Measurements from ENCODE around the gene DOCK11. TPM values are rescaled to one million over a fixed set of nuclear protein-coding genes. Genes with fewer than 3 reads are reported as not detected.

Gene DOCK11
- total and polyA plus RNA-seq, 9 of the 15 experiments (the other 6 are each of a cell fraction or from before 2014, with no cell fraction given) = 41.8 to 77.8 (median 50.9) TPM

GRCh38 chrX:118726887-118727685 lies 231.5 kb downstream of the DOCK11 start, which contains the start of gene IL13RA1 (continued):
- TF ChIP-seq RBBP5 (IDR thresholded peaks at IDR 0.05; ENCODE audit: borderline replicate concordance, insufficient read depth, low read length, poor library complexity, severe bottlenecking) (peak; percentile 67), HNRNPUL1 (IDR thresholded peaks at IDR 0.05; ENCODE audit: low read length) (no peak), RB1 (IDR thresholded peaks at IDR 0.05; ENCODE audit: low read depth) (peak; percentile 30; the same call in 1 of the 2 replicates), DMBX1 (CRISPR knock-in tag; IDR thresholded peaks at IDR 0.05; ENCODE audit: borderline replicate concordance) (no peak), NCOA6 (IDR thresholded peaks at IDR 0.05) (no peak), GATAD2B (IDR thresholded peaks at IDR 0.05; ENCODE audit: borderline replicate concordance) (no peak), RNF2 (IDR thresholded peaks at IDR 0.05) (peak; percentile 50; the same call in 1 of the 2 replicates), SMAD4 (CRISPR knock-in tag; conservative IDR thresholded peaks at IDR 0.05) (peak; percentile 94), CBX2 (IDR thresholded peaks at IDR 0.05; ENCODE audit: insufficient read depth, low read length, poor library complexity, severe bottlenecking) (no peak), HMG20A (CRISPR knock-in tag; conservative IDR thresholded peaks at IDR 0.05) (no peak), EP300 (IDR thresholded peaks at IDR 0.05; ENCODE audit: low read length) (no peak), L3MBTL2 (IDR thresholded peaks at IDR 0.05) (peak; percentile 96), MAX (CRISPR knock-in tag; IDR thresholded peaks at IDR 0.05) (peak; percentile 59; the same call in 1 of the 2 replicates), SPI1 (IDR thresholded peaks at IDR 0.05; ENCODE audit: borderline replicate concordance, low read depth, low read length) (peak; percentile 53; the same call in 1 of the 2 replicates), THRAP3 (IDR thresholded peaks at IDR 0.05; ENCODE audit: borderline replicate concordance) (no peak), HLTF (IDR thresholded peaks at IDR 0.05) (0 out of 2 replicates have a peak, but pooled peaks have one; percentile 12), ATF7 (IDR thresholded peaks at IDR 0.05) (peak; percentile 46), CBX1 (IDR thresholded peaks at IDR 0.05; ENCODE audit: low read depth) (peak; percentile 26; the same call in 1 of the 2 replicates)
- TF ChIP-seq, protein P1, sequence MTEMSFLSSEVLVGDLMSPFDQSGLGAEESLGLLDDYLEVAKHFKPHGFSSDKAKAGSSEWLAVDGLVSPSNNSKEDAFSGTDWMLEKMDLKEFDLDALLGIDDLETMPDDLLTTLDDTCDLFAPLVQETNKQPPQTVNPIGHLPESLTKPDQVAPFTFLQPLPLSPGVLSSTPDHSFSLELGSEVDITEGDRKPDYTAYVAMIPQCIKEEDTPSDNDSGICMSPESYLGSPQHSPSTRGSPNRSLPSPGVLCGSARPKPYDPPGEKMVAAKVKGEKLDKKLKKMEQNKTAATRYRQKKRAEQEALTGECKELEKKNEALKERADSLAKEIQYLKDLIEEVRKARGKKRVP (CRISPR knock-in tag; IDR thresholded peaks at IDR 0.05) = no peak
- TF ChIP-seq, protein P2, sequence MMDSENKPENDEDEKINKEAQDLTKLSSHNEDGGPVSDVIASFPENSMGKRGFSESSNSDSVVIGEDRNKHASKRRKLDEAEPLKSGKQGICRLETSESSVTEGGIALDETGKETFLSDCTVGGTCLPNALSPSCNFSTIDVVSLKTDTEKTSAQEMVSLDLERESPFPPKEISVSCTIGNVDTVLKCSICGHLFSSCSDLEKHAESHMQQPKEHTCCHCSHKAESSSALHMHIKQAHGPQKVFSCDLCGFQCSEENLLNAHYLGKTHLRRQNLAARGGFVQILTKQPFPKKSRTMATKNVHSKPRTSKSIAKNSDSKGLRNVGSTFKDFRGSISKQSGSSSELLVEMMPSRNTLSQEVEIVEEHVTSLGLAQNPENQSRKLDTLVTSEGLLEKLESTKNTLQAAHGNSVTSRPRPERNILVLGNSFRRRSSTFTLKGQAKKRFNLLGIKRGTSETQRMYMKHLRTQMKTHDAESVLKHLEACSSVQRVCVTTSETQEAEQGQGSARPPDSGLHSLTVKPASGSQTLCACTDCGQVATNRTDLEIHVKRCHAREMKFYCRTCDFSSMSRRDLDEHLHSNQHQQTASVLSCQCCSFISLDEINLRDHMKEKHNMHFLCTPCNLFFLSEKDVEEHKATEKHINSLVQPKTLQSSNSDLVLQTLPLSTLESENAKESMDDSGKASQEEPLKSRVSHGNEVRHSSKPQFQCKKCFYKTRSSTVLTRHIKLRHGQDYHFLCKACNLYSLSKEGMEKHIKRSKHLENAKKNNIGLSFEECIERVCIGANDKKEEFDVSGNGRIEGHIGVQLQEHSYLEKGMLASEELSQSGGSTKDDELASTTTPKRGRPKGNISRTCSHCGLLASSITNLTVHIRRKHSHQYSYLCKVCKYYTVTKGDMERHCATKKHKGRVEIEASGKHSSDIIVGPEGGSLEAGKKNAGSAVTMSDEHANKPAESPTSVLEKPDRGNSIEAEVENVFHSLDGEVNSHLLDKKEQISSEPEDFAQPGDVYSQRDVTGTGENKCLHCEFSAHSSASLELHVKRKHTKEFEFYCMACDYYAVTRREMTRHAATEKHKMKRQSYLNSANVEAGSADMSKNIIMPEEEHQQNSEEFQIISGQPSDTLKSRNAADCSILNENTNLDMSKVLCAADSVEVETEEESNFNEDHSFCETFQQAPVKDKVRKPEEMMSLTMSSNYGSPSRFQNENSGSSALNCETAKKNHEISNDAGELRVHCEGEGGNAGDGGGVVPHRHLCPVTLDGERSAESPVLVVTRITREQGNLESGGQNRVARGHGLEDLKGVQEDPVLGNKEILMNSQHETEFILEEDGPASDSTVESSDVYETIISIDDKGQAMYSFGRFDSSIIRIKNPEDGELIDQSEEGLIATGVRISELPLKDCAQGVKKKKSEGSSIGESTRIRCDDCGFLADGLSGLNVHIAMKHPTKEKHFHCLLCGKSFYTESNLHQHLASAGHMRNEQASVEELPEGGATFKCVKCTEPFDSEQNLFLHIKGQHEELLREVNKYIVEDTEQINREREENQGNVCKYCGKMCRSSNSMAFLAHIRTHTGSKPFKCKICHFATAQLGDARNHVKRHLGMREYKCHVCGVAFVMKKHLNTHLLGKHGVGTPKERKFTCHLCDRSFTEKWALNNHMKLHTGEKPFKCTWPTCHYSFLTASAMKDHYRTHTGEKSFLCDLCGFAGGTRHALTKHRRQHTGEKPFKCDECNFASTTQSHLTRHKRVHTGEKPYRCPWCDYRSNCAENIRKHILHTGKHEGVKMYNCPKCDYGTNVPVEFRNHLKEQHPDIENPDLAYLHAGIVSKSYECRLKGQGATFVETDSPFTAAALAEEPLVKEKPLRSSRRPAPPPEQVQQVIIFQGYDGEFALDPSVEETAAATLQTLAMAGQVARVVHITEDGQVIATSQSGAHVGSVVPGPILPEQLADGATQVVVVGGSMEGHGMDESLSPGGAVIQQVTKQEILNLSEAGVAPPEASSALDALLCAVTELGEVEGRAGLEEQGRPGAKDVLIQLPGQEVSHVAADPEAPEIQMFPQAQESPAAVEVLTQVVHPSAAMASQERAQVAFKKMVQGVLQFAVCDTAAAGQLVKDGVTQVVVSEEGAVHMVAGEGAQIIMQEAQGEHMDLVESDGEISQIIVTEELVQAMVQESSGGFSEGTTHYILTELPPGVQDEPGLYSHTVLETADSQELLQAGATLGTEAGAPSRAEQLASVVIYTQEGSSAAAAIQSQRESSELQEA (IDR thresholded peaks at IDR 0.05; ENCODE audit: low read depth) = peak; percentile 74
